ENCODE results near the gene PBX3.

DNA sequence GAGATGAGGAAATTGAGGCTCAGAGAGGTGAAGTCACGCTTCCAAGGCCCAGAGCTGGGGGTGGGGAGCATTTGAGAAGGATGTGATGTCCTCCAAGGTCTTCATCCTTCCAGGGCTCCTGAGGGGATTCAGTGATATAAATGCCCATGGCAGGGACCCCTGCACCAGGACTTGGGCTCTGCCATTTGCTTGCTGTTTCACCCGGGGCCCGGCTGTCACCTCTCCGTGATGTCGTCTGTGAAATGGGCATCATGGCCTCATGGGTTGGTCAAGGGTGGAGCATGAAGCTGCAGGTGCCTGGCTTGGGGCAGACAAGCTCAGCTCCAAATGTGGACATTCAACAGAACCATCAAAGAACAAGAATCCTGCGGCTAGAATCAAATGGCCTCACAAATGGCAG is 253.1 kb downstream of the PBX3 start:
- no peak for TF ChIP-seq ZFX (IDR thresholded peaks at IDR 0.05)
- TF ChIP-seq, protein P1, sequence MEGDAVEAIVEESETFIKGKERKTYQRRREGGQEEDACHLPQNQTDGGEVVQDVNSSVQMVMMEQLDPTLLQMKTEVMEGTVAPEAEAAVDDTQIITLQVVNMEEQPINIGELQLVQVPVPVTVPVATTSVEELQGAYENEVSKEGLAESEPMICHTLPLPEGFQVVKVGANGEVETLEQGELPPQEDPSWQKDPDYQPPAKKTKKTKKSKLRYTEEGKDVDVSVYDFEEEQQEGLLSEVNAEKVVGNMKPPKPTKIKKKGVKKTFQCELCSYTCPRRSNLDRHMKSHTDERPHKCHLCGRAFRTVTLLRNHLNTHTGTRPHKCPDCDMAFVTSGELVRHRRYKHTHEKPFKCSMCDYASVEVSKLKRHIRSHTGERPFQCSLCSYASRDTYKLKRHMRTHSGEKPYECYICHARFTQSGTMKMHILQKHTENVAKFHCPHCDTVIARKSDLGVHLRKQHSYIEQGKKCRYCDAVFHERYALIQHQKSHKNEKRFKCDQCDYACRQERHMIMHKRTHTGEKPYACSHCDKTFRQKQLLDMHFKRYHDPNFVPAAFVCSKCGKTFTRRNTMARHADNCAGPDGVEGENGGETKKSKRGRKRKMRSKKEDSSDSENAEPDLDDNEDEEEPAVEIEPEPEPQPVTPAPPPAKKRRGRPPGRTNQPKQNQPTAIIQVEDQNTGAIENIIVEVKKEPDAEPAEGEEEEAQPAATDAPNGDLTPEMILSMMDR (conservative IDR thresholded peaks at IDR 0.05), result no peak

Data from C4-2B (cell line).